ENCODE results near the gene CCND3.
"Not testable (repeated sequence)": the region's sequence is repeated elsewhere in the genome, so short reads cannot be mapped to it uniquely, and the experiment has no call there.

The CCND3 gene

GRCh38 chr6:41954668-41955067 is 13.1 kb upstream of the CCND3 start:
- no peak for TF ChIP-seq CTCF (IDR thresholded peaks at IDR 0.05; ENCODE audit: low read length)
- TF ChIP-seq EZH2 (optimal IDR thresholded peaks at IDR 0.05; ENCODE audit: low read depth, low read length): no peak
- Histone ChIP-seq H3K27me3 (replicated peaks; ENCODE audit: insufficient read depth, low read length) (no peaks in the 10 kb centered on the region), H3K27ac (ENCODE audit: low read length) (no peak overlapping the region), H2AFZ (ENCODE audit: low read length) (no peak overlapping the region), H3K4me3 (ENCODE audit: low read length) (no peak overlapping the region), H3K4me1 (ENCODE audit: low read length) (no peaks in the 10 kb centered on the region), H3F3A (ENCODE audit: insufficient read depth, low read length) (no peaks in the 10 kb centered on the region), H3K9me3 (replicated peaks; ENCODE audit: insufficient read depth, low read length) (no peaks in the 10 kb centered on the region), H3K4me2 (ENCODE audit: low read depth, low read length) (no peak overlapping the region), H3K36me3 (replicated peaks; ENCODE audit: insufficient read depth, low read length) (no peaks in the 10 kb centered on the region), H3K9me2 (replicated peaks; ENCODE audit: insufficient read depth, low read length) (no peaks in the 10 kb centered on the region), H3K79me2 (ENCODE audit: low read length) (no peaks in the 10 kb centered on the region), H3K9ac (ENCODE audit: low read length) (no peak overlapping the region), H4K20me1 (ENCODE audit: insufficient read depth, low read length) (no peaks in the 10 kb centered on the region)
- DNase-seq: no peak

- H3K4me1 ChIP-seq (ENCODE audit: low read length): no peaks in the 10 kb centered on the region
- no peak overlapping the region for H3K4me3 ChIP-seq (ENCODE audit: low read length)
- H4K20me1 ChIP-seq (ENCODE audit: insufficient read depth, low read length): no peaks in the 10 kb centered on the region
- no peaks in the 10 kb centered on the region for H3K27me3 ChIP-seq (replicated peaks; ENCODE audit: insufficient read depth, low read length)
- no peaks in the 10 kb centered on the region for H3K79me2 ChIP-seq (ENCODE audit: low read length)
- no peak overlapping the region for H3K4me2 ChIP-seq (ENCODE audit: low read depth, low read length)
- DNase-seq: no peak
- no peak overlapping the region for H3K9ac ChIP-seq (ENCODE audit: low read length)
- H3K9me3 ChIP-seq (replicated peaks; ENCODE audit: insufficient read depth, low read length): no peaks in the 10 kb centered on the region
- H3F3A ChIP-seq (ENCODE audit: insufficient read depth, low read length): no peaks in the 10 kb centered on the region
- H3K27ac ChIP-seq (ENCODE audit: low read length): no peak overlapping the region
- no peaks in the 10 kb centered on the region for H3K36me3 ChIP-seq (replicated peaks; ENCODE audit: insufficient read depth, low read length)
- TF ChIP-seq EZH2 (optimal IDR thresholded peaks at IDR 0.05; ENCODE audit: low read depth, low read length) (no peak), CTCF (IDR thresholded peaks at IDR 0.05; ENCODE audit: low read length) (no peak), EZH2phosphoT487 (IDR thresholded peaks at IDR 0.05; ENCODE audit: low read length) (no peak)
- H2AFZ ChIP-seq (ENCODE audit: low read length): no peak overlapping the region
- no peaks in the 10 kb centered on the region for H3K9me2 ChIP-seq (replicated peaks; ENCODE audit: insufficient read depth, low read length)
Measured at GRCh38 chr6:41947581-41948220, 6.1 kb upstream of the CCND3 start.

GRCh38 chr6:41943456-41943855 is 1.8 kb upstream of the CCND3 start:
- Histone ChIP-seq H3F3A (ENCODE audit: insufficient read depth, low read length) (no peaks in the 10 kb centered on the region), H3K36me3 (replicated peaks; ENCODE audit: insufficient read depth, low read length) (no peaks in the 10 kb centered on the region), H3K79me2 (ENCODE audit: low read length) (peaks cover 30% of the 10 kb centered on the region), H3K4me3 (ENCODE audit: low read length) (no peak overlapping the region), H3K4me1 (ENCODE audit: low read length) (peaks cover 15% of the 10 kb centered on the region), H3K9me2 (replicated peaks; ENCODE audit: insufficient read depth, low read length) (no peaks in the 10 kb centered on the region), H3K9me3 (replicated peaks; ENCODE audit: insufficient read depth, low read length) (no peaks in the 10 kb centered on the region), H3K4me2 (ENCODE audit: low read depth, low read length) (no peak overlapping the region), H3K9ac (ENCODE audit: low read length) (no peak overlapping the region), H3K27ac (ENCODE audit: low read length) (no peak overlapping the region), H3K27me3 (replicated peaks; ENCODE audit: insufficient read depth, low read length) (no peaks in the 10 kb centered on the region), H4K20me1 (ENCODE audit: insufficient read depth, low read length) (no peaks in the 10 kb centered on the region), H2AFZ (ENCODE audit: low read length) (no peak overlapping the region)
- DNase-seq: no peak
- TF ChIP-seq CTCF (IDR thresholded peaks at IDR 0.05; ENCODE audit: low read length) (no peak), EZH2 (optimal IDR thresholded peaks at IDR 0.05; ENCODE audit: low read depth, low read length) (no peak)

GRCh38 chr6:41942882-41943281 is 1.3 kb upstream of the CCND3 start:
- H3K27ac ChIP-seq (ENCODE audit: low read length); DNase-seq; H3K27me3 ChIP-seq (replicated peaks; ENCODE audit: insufficient read depth, low read length); H3K9me2 ChIP-seq (replicated peaks; ENCODE audit: insufficient read depth, low read length); H3K36me3 ChIP-seq (replicated peaks; ENCODE audit: insufficient read depth, low read length); H2AFZ ChIP-seq (ENCODE audit: low read length); H3K4me2 ChIP-seq (ENCODE audit: low read depth, low read length); H3F3A ChIP-seq (ENCODE audit: insufficient read depth, low read length); H4K20me1 ChIP-seq (ENCODE audit: insufficient read depth, low read length); H3K9ac ChIP-seq (ENCODE audit: low read length); H3K4me3 ChIP-seq (ENCODE audit: low read length); H3K9me3 ChIP-seq (replicated peaks; ENCODE audit: insufficient read depth, low read length): not testable (repeated sequence)
- peaks cover 35% of the 10 kb centered on the region for H3K79me2 ChIP-seq (ENCODE audit: low read length)
- H3K4me1 ChIP-seq (ENCODE audit: low read length): peaks cover 15% of the 10 kb centered on the region

Data from MM.1S (cell line).